Adrenal gland (tissue), 5 donors: ENCODE measurements around the gene C3orf22.

ENCODE experiments used
- CTCF ChIP-seq, 6 experiments: fragments of 450-650 bp in 4 of 6; fragments of 200-600 bp in 2 of 6; sonication (generic) in 1 of 6; IDR thresholded peaks; 1 replicate in 5 of 6; 2 replicates in 1 of 6; pipeline versions ENCODE4 v1.5.1 to v1.8.0; 2016 to 2021; ENCODE audit warnings: antibody characterized with exemption in 6 of 6, mild to moderate bottlenecking in 2 of 6, moderate library complexity in 1 of 6
- POLR2A ChIP-seq, 2 donors: fragments of 450-650 bp; IDR thresholded peaks; one replicate each; pipeline ENCODE4 v1.6.1; 2017; ENCODE audit warnings: antibody characterized with exemption in 2 of 2, mild to moderate bottlenecking in 2 of 2, moderate library complexity in 1 of 2
- donor health status: DM: no; HTN: no; CAD: no.

GRCh38 chr3:126555795-126556636, 2.7 kb downstream of the C3orf22 start:
- TF ChIP-seq CTCF (IDR thresholded peaks at IDR 0.05) (no peak), POLR2A (IDR thresholded peaks at IDR 0.05) (no peak)
